Measurements from ENCODE around the gene IGFBP7. TPM values are rescaled to one million over a fixed set of nuclear protein-coding genes. Genes with fewer than 3 reads are reported as not detected.
A peak's percentile ranks its signal among the peaks of the same experiment; 100 is the strongest.

The IGFBP7 gene
- total RNA-seq, 1 donor from 2014 or later, result 7.6 TPM

DNA sequence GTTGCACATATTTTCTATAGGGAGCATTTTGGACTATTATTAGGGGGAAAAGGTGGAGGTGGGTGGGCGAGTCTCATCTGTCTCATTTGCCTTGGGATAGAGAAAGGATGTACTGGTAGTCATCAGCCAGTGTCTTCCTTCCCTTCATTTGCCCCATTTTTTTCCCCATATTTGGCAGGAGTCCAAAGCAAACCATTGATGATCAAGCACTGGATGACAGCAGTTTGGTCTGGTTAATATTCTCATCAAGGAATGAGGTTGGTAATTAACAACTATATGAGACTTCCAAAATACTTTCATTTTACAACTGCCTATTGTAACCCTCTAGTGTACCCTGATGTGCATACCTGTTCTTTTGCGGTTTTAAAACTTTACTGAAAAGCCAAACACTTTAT, 22.6 kb upstream of the IGFBP7 start:
- peaks cover 20% of the 10 kb centered on the region for H3K4me1 Mint-ChIP-seq (ENCODE audit: unreplicated experiment)
- no peak overlapping the region for H3K27ac Mint-ChIP-seq (ENCODE audit: unreplicated experiment)
- DNase-seq (ENCODE audit: low spot score), result no peak
- TF ChIP-seq, protein P1, sequence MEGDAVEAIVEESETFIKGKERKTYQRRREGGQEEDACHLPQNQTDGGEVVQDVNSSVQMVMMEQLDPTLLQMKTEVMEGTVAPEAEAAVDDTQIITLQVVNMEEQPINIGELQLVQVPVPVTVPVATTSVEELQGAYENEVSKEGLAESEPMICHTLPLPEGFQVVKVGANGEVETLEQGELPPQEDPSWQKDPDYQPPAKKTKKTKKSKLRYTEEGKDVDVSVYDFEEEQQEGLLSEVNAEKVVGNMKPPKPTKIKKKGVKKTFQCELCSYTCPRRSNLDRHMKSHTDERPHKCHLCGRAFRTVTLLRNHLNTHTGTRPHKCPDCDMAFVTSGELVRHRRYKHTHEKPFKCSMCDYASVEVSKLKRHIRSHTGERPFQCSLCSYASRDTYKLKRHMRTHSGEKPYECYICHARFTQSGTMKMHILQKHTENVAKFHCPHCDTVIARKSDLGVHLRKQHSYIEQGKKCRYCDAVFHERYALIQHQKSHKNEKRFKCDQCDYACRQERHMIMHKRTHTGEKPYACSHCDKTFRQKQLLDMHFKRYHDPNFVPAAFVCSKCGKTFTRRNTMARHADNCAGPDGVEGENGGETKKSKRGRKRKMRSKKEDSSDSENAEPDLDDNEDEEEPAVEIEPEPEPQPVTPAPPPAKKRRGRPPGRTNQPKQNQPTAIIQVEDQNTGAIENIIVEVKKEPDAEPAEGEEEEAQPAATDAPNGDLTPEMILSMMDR (IDR thresholded peaks at IDR 0.05; ENCODE audit: unreplicated experiment), result no peak
- H3K36me3 Mint-ChIP-seq (ENCODE audit: low read depth, unreplicated experiment), result peaks cover 8% of the 10 kb centered on the region
- no peak overlapping the region for H3K4me3 Mint-ChIP-seq (ENCODE audit: unreplicated experiment)
- H3K9me3 Mint-ChIP-seq (ENCODE audit: unreplicated experiment), result no peaks in the 10 kb centered on the region
- peaks cover 3% of the 10 kb centered on the region for H3K27me3 Mint-ChIP-seq (ENCODE audit: unreplicated experiment)

DNA sequence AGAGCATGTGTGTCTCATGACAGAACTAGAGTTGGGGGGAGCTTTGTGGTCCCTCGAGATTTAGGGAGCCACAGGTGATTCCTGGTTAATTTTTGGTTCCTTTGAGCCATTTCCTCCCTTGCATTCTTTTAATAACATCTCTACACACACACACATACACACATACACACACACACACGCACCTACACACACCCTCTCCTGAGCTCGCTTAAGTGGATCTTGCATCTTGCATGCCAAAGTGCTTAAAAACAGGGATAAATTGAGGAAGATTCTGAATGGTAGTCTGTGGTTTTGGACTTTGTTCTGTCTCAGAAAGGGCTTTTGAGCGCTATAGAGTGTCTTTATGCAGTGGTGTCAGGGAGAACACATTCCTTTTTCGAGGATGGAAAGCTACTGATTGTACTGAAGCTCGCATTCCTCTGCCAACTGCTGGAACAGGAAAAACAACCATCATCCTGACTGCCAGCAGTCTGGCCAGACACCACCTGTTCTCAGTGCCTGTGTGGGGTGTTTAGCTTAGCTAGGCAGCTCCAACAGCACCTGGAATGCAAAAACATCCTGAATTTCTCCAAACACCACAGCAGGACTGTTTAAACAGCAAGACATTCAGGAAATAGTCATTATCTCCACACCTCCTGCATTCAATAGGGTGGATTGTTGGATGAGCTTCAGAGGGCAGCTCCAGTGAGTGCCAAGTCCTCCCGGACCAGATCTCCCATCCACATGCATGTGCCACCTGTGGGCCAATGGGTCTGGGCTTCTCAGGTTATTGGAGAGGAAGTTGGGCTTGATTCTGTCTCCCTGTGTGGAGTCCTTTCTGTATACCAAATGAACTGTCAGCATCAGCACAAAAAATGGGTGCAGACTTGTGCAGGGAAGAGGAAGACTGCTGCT, 21.9 kb upstream of the IGFBP7 start:
- peak overlapping the region; percentile 6 for H3K4me3 Mint-ChIP-seq (ENCODE audit: unreplicated experiment)
- peaks cover 10% of the 10 kb centered on the region for H3K36me3 Mint-ChIP-seq (ENCODE audit: low read depth, unreplicated experiment)
- peak; percentile 30 for DNase-seq (ENCODE audit: low spot score)
- H3K27me3 Mint-ChIP-seq (ENCODE audit: unreplicated experiment), result peaks cover 3% of the 10 kb centered on the region
- TF ChIP-seq, protein P1 (IDR thresholded peaks at IDR 0.05; ENCODE audit: unreplicated experiment), result no peak
- H3K4me1 Mint-ChIP-seq (ENCODE audit: unreplicated experiment), result peaks cover 20% of the 10 kb centered on the region
- peak overlapping the region; percentile 80 for H3K27ac Mint-ChIP-seq (ENCODE audit: unreplicated experiment)
- H3K9me3 Mint-ChIP-seq (ENCODE audit: unreplicated experiment), result peaks cover under 1% of the 10 kb centered on the region

DNA sequence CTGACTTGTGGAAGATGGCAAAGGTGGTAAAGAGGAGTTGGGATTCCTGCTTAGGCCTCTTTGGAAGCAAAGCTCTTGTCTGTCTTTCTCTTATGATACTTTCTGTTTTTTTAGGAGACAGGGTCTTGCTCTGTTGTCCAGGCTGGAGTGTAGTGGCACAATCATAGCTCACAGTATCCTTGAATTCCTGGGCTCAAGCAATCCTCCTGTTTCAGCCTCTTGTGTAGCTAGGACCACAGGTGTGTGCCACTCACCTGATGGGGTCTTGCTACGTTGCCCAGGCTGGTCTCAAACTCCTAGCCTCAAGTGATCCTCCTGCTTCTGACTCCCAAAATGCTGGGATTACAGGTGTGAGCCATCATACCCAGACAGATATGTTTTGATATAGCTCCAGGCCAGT, 19.3 kb upstream of the IGFBP7 start:
- TF ChIP-seq, protein P1 (IDR thresholded peaks at IDR 0.05; ENCODE audit: unreplicated experiment), result no peak
- DNase-seq (ENCODE audit: low spot score), result no peak
- no peak overlapping the region for H3K27ac Mint-ChIP-seq (ENCODE audit: unreplicated experiment)
- H3K36me3 Mint-ChIP-seq (ENCODE audit: low read depth, unreplicated experiment), result peaks cover 15% of the 10 kb centered on the region
- H3K4me3 Mint-ChIP-seq (ENCODE audit: unreplicated experiment), result no peak overlapping the region
- peaks cover 7% of the 10 kb centered on the region for H3K27me3 Mint-ChIP-seq (ENCODE audit: unreplicated experiment)
- H3K4me1 Mint-ChIP-seq (ENCODE audit: unreplicated experiment), result peaks cover 20% of the 10 kb centered on the region
- peaks cover 6% of the 10 kb centered on the region for H3K9me3 Mint-ChIP-seq (ENCODE audit: unreplicated experiment)

DNA sequence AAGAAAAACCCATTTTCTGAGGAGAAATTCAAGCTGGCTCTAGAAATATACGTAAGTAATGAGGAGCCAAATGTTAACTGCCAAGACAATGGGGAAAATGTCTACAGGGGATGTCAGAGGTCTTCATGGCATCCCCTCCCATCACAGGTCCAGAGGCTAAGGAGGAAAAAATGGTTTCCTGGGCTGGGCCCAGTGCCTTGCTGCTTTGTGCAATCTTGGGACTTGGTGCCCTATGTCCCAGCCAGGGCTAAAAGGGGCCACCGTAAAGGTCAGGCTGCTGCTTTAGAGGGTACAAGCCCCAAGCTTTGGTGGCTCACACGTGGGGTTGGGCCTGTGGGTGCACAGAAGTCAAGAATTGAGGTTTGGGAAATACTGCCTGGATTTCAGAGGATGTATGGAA, 17.2 kb upstream of the IGFBP7 start:
- H3K4me3 Mint-ChIP-seq (ENCODE audit: unreplicated experiment), result no peak overlapping the region
- H3K27me3 Mint-ChIP-seq (ENCODE audit: unreplicated experiment), result peaks cover 4% of the 10 kb centered on the region
- H3K36me3 Mint-ChIP-seq (ENCODE audit: low read depth, unreplicated experiment), result peaks cover 15% of the 10 kb centered on the region
- peaks cover 10% of the 10 kb centered on the region for H3K9me3 Mint-ChIP-seq (ENCODE audit: unreplicated experiment)
- TF ChIP-seq, protein P1 (IDR thresholded peaks at IDR 0.05; ENCODE audit: unreplicated experiment), result no peak
- DNase-seq (ENCODE audit: low spot score), result no peak
- H3K4me1 Mint-ChIP-seq (ENCODE audit: unreplicated experiment), result peaks cover 14% of the 10 kb centered on the region
- no peak overlapping the region for H3K27ac Mint-ChIP-seq (ENCODE audit: unreplicated experiment)

DNA sequence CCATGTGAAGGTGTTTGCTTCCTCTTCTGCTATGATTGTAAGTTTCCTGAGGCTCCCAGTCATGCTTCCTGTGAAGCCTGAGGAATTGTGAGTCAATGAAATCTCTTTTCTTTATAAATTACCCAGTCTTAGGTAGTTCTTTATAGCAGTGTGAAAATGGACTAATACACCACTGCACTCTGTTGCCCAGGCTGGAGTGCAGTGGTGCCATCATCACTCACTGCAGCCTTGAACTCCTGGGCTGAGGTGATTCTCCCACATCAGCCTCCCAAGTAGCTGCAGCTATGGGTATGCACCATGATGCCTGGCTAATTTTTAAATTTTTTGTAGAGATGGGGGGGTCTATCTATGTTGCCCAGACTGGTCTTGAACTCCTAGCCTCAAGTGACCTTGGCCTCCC, 15.8 kb upstream of the IGFBP7 start:
- DNase-seq (ENCODE audit: low spot score), result no peak
- no peak overlapping the region for H3K27ac Mint-ChIP-seq (ENCODE audit: unreplicated experiment)
- H3K9me3 Mint-ChIP-seq (ENCODE audit: unreplicated experiment), result peaks cover 10% of the 10 kb centered on the region
- H3K4me1 Mint-ChIP-seq (ENCODE audit: unreplicated experiment), result peaks cover 3% of the 10 kb centered on the region
- no peak overlapping the region for H3K4me3 Mint-ChIP-seq (ENCODE audit: unreplicated experiment)
- H3K27me3 Mint-ChIP-seq (ENCODE audit: unreplicated experiment), result peaks cover 4% of the 10 kb centered on the region
- H3K36me3 Mint-ChIP-seq (ENCODE audit: low read depth, unreplicated experiment), result peaks cover 15% of the 10 kb centered on the region
- TF ChIP-seq, protein P1 (IDR thresholded peaks at IDR 0.05; ENCODE audit: unreplicated experiment), result no peak
